Upper lobe of left lung (tissue), 4 donors: ENCODE results near the gene KCNK4.

Source experiments
- POLR2A ChIP-seq, 4 donors: fragments of 450-650 bp; IDR thresholded peaks; one replicate each; pipeline ENCODE4 v1.5.1; 2016 to 2017; ENCODE audit warnings: antibody characterized with exemption in 4 of 4, mild to moderate bottlenecking in 2 of 4
- POLR2AphosphoS5 ChIP-seq, 2 donors: sonication (generic); formaldehyde crosslinking; IDR thresholded peaks; one replicate each; pipeline ENCODE4 v1.5.1; 2017; ENCODE audit warnings: antibody characterized with exemption in 2 of 2
- TF ChIP-seq, protein P1 (sequence below), 6 experiments: fragments of 450-650 bp in 4 of 6; fragments of 200-600 bp in 2 of 6; sonication (generic) in 2 of 6; IDR thresholded peaks; one replicate each; pipeline ENCODE4 v1.5.1; 2016 to 2019; ENCODE audit warnings: antibody characterized with exemption in 6 of 6

DNA sequence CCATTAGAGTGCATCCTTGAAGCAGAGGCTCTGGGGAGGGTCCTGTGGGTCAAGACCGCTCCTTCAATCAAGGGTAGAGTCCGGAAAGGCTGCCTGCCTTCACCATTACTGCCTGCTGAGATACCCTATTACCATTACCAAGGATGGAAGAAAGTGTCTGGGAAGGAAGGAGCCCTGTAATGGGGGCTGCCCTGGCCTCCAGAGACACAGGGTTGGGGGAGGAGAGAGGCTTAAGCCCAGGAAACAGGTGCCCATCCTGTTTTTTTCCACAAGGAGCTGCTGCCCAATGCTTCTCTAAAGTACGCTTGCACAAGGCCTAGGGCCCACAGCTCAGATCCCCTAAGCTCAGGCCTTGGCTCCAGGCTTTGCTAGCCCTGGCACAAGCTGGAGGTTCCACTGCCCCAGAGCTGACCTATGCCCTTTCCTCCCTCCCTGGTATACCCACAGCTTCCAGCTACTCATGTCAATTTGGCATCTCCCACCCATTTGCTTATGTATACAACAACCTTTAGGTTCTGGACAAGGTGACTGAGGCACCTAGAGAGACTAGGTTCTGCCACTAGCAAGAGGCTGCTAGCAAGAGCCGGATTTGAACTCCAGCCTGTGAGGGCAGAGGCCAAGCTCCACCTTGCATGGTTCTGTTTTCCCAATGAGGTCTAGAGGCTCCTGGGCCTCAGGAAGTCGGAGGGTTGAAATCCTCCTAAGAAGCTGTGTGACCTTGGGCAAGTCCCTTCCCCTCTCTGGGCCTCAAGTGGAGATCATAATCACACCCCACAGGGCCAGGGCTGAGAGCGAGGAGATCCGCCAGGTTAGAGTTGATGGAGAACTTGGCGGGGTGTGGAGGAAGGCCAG, 41.3 kb upstream of the KCNK4 start:
- TF ChIP-seq, protein P1, sequence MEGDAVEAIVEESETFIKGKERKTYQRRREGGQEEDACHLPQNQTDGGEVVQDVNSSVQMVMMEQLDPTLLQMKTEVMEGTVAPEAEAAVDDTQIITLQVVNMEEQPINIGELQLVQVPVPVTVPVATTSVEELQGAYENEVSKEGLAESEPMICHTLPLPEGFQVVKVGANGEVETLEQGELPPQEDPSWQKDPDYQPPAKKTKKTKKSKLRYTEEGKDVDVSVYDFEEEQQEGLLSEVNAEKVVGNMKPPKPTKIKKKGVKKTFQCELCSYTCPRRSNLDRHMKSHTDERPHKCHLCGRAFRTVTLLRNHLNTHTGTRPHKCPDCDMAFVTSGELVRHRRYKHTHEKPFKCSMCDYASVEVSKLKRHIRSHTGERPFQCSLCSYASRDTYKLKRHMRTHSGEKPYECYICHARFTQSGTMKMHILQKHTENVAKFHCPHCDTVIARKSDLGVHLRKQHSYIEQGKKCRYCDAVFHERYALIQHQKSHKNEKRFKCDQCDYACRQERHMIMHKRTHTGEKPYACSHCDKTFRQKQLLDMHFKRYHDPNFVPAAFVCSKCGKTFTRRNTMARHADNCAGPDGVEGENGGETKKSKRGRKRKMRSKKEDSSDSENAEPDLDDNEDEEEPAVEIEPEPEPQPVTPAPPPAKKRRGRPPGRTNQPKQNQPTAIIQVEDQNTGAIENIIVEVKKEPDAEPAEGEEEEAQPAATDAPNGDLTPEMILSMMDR (IDR thresholded peaks at IDR 0.05): no peak
- TF ChIP-seq POLR2A (IDR thresholded peaks at IDR 0.05) (no peak), POLR2AphosphoS5 (IDR thresholded peaks at IDR 0.05) (no peak)
